ENCODE results near the gene TPH2.

TPH2 gene

DNA sequence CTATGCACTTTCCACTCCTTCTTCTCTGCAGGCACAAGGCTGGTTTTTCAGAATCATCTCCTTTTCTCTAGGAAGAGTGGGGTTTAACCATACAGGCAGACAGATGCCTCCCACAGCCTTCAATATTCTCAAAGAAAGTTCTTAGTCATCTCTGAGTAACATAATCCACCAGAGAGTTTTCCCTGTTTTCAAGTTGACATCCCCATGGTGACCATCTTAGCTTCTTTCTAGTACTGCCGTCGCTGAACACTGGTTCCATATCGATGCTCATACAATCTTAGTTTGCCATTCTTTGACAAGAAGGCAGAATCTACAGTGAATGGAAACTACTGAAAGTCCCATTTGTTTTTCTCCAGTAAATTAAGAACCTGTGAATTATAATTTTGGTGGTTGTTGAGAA is 28.6 kb downstream of the TPH2 start:
- Histone ChIP-seq H3K27ac (ENCODE audit: low read depth, low read length) (no peak overlapping the region), H3K4me3 (ENCODE audit: low read depth in 1 of 2, low read length in 2 of 2) (no peak overlapping the region), H3K4me1 (ENCODE audit: insufficient read depth, low read length) (no peaks in the 10 kb centered on the region), H3K27me3 (ENCODE audit: control insufficient read depth in 1 of 2, insufficient read depth in 2 of 2, low read length in 2 of 2) (no peaks in the 10 kb centered on the region), H3K9me3 (ENCODE audit: low read length) (no peaks in the 10 kb centered on the region), H3K36me3 (ENCODE audit: insufficient read depth, low read length) (no peaks in the 10 kb centered on the region), H3K9ac (ENCODE audit: low read length) (no peak overlapping the region)

DNA sequence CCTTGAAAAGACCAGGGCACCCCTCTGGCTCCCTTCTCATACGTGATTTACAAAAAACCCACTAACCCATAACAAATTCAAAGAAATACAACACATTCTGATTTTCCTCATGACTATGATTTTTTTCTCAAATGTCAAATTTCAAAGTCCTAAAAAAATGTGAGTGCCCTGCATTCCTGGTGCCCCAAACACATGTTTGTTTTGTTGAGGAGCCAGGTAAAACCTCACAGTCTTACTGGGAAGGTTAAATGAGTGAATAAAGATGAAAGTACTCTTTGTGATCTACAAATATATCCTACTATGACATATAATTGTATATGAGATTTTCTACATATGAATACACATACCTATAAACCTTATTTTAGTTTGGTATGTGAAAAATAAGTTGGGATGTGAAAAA is 30.7 kb downstream of the TPH2 start:
- H3K27ac ChIP-seq (ENCODE audit: low read depth, low read length): no peak overlapping the region
- H3K36me3 ChIP-seq (ENCODE audit: insufficient read depth, low read length): no peaks in the 10 kb centered on the region
- no peaks in the 10 kb centered on the region for H3K9me3 ChIP-seq (ENCODE audit: low read length)
- no peak overlapping the region for H3K4me3 ChIP-seq (ENCODE audit: low read depth in 1 of 2, low read length in 2 of 2)
- H3K27me3 ChIP-seq (ENCODE audit: control insufficient read depth in 1 of 2, insufficient read depth in 2 of 2, low read length in 2 of 2): no peaks in the 10 kb centered on the region
- H3K9ac ChIP-seq (ENCODE audit: low read length): no peak overlapping the region
- H3K4me1 ChIP-seq (ENCODE audit: insufficient read depth, low read length): no peaks in the 10 kb centered on the region

DNA sequence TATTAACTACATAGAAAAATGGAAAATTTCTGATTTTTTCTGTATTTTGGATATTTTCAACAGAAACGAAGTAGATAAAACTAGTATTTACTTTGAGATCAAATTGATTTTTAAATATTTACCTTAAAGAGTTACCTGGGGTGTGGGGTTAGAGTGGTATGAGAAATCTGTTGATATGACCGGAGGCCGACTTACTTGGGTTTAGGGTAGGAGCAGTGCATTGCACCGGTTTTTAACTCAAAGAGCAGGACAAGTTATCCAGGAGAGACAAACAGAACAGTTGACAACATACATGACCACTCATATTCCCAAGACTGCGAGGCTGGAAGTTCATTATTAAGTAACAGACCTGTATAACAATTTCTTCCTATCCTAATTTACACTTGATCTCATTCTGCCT is 31.4 kb downstream of the TPH2 start:
- no peaks in the 10 kb centered on the region for H3K4me1 ChIP-seq (ENCODE audit: insufficient read depth, low read length)
- no peak overlapping the region for H3K9ac ChIP-seq (ENCODE audit: low read length)
- H3K27ac ChIP-seq (ENCODE audit: low read depth, low read length): no peak overlapping the region
- H3K27me3 ChIP-seq (ENCODE audit: control insufficient read depth in 1 of 2, insufficient read depth in 2 of 2, low read length in 2 of 2): no peaks in the 10 kb centered on the region
- H3K36me3 ChIP-seq (ENCODE audit: insufficient read depth, low read length): no peaks in the 10 kb centered on the region
- H3K4me3 ChIP-seq (ENCODE audit: low read depth in 1 of 2, low read length in 2 of 2): no peak overlapping the region
- H3K9me3 ChIP-seq (ENCODE audit: low read length): no peaks in the 10 kb centered on the region

DNA sequence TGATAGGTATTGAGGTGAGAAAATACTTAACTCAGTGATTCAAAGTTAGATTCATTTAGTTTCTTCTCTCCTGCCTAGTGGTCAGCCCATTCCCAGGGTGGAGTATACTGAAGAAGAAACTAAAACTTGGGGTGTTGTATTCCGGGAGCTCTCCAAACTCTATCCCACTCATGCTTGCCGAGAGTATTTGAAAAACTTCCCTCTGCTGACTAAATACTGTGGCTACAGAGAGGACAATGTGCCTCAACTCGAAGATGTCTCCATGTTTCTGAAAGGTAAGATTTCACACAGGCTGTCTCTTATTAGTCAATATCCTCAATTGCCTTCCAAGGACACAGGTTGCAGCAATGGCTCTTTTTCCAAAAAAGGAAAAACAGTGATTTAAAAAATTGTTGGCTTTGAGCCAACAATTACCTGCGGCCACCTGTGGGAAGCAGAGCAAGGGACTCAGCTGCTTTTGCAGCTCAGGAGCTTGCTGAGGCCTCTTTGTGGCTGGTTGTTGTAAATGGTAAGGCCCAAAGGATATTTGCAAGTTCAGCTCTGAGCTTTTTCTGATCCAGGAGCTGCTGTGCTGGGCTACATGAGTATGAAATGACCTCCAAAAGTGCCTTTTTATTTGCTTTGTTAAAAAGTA is 33.9 kb downstream of the TPH2 start:
- H3K4me3 ChIP-seq (ENCODE audit: low read depth in 1 of 2, low read length in 2 of 2): no peak overlapping the region

DNA sequence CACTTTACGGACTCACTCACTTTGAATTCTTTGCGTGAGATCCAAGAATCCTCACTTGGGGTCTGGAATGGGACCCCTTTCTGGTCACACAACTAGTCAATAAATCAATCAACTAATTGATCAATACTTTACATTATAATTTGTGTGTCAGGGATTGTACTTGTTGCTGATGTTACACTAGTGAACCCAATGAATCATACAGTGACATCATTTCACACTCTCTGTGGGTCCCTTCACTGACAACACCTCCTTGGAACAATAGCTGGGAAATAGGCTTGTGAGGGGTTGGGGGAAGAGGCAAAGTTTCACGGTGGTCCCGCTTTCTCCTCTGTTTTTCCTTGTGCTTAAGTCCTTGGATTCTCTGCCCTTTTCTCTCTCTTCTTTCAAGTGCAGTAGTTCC is 35.0 kb downstream of the TPH2 start:
- Histone ChIP-seq H3K4me3 (ENCODE audit: low read depth in 1 of 2, low read length in 2 of 2) (no peak overlapping the region), H3K27me3 (ENCODE audit: control insufficient read depth in 1 of 2, insufficient read depth in 2 of 2, low read length in 2 of 2) (no peaks in the 10 kb centered on the region)

More for the DNA sequence above, 33.9 kb downstream of the TPH2 start:
- Histone ChIP-seq H3K36me3 (ENCODE audit: insufficient read depth, low read length) (no peaks in the 10 kb centered on the region), H3K27me3 (ENCODE audit: control insufficient read depth in 1 of 2, insufficient read depth in 2 of 2, low read length in 2 of 2) (no peaks in the 10 kb centered on the region), H3K4me1 (ENCODE audit: insufficient read depth, low read length) (no peaks in the 10 kb centered on the region), H3K9me3 (ENCODE audit: low read length) (no peaks in the 10 kb centered on the region), H3K27ac (ENCODE audit: low read depth, low read length) (no peak overlapping the region), H3K9ac (ENCODE audit: low read length) (no peak overlapping the region)

DNA sequence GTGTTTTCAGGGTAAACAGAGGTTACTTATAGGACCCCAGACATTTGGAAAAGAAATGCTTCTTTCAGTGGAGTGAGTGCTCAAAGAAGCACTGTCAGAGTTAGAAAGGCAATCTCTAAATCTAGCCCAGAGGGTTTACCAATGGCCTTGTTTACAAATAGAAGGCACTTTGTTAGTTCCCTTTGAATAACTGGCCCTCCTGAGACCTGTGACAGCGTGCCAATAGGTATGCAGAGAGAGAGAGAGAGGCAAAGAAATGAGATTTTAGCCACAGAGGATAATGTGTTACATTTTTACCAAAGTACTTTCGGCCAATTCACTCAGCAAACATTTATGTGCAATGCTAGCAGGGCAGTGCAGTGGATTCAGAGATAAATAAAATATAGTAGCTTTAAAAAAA is 41.9 kb downstream of the TPH2 start:
- H3K36me3 ChIP-seq (ENCODE audit: insufficient read depth, low read length): no peaks in the 10 kb centered on the region
- no peak overlapping the region for H3K9ac ChIP-seq (ENCODE audit: low read length)
- H3K27ac ChIP-seq (ENCODE audit: low read depth, low read length): no peak overlapping the region
- no peaks in the 10 kb centered on the region for H3K4me1 ChIP-seq (ENCODE audit: insufficient read depth, low read length)
- no peaks in the 10 kb centered on the region for H3K9me3 ChIP-seq (ENCODE audit: low read length)
- H3K27me3 ChIP-seq (ENCODE audit: control insufficient read depth in 1 of 2, insufficient read depth in 2 of 2, low read length in 2 of 2): no peaks in the 10 kb centered on the region
- no peak overlapping the region for H3K4me3 ChIP-seq (ENCODE audit: low read depth in 1 of 2, low read length in 2 of 2)

More for the DNA sequence above, 35.0 kb downstream of the TPH2 start:
- Histone ChIP-seq H3K9me3 (ENCODE audit: low read length) (no peaks in the 10 kb centered on the region), H3K36me3 (ENCODE audit: insufficient read depth, low read length) (no peaks in the 10 kb centered on the region), H3K9ac (ENCODE audit: low read length) (no peak overlapping the region), H3K27ac (ENCODE audit: low read depth, low read length) (no peak overlapping the region), H3K4me1 (ENCODE audit: insufficient read depth, low read length) (no peaks in the 10 kb centered on the region)

DNA sequence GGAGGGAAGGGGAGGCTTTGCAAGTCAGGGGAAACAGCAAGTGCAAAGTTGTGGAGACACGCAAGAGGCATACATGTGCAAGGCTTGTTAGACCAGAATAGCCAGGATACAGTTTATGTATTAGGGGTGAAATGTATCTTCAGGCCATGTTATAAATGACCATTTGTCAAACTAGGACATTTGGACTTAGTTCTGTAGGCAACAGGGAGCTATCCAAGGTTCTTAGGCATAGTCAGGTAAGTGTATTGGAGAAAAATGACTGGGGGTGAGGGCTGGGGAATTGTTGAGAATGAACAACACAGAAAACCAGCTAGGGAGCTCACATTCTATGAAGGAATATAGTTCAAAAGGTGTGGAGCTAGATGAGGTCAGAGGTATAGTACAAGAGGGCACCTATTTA is 42.5 kb downstream of the TPH2 start:
- Histone ChIP-seq H3K4me1 (ENCODE audit: insufficient read depth, low read length) (no peaks in the 10 kb centered on the region), H3K9ac (ENCODE audit: low read length) (no peak overlapping the region), H3K4me3 (ENCODE audit: low read depth in 1 of 2, low read length in 2 of 2) (no peak overlapping the region), H3K9me3 (ENCODE audit: low read length) (no peaks in the 10 kb centered on the region), H3K27ac (ENCODE audit: low read depth, low read length) (no peak overlapping the region), H3K36me3 (ENCODE audit: insufficient read depth, low read length) (no peaks in the 10 kb centered on the region), H3K27me3 (ENCODE audit: control insufficient read depth in 1 of 2, insufficient read depth in 2 of 2, low read length in 2 of 2) (no peaks in the 10 kb centered on the region)

DNA sequence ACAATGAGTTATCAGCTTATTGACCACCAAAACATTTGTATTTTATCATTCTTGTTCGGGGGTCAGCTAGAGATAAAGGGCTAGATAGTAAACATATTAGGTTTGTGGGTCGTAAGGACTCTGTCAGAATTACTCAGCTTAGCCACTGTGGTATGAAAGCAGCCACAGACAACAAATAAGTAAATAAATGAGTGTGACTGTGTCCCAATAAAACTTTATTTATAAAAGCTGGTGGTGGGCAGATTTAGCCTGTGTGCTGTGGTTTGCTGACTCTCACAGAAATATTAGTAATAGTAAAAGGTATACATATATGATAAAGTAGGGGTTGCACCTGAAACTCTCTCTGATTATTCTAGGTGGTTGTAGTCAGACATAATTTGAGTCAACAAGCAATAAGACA is 56.1 kb downstream of the TPH2 start:
- no peaks in the 10 kb centered on the region for H3K4me1 ChIP-seq (ENCODE audit: insufficient read depth, low read length)
- H3K9me3 ChIP-seq (ENCODE audit: low read length): no peaks in the 10 kb centered on the region
- no peak overlapping the region for H3K27ac ChIP-seq (ENCODE audit: low read depth, low read length)
- H3K4me3 ChIP-seq (ENCODE audit: low read depth in 1 of 2, low read length in 2 of 2): no peak overlapping the region
- no peaks in the 10 kb centered on the region for H3K36me3 ChIP-seq (ENCODE audit: insufficient read depth, low read length)
- no peaks in the 10 kb centered on the region for H3K27me3 ChIP-seq (ENCODE audit: control insufficient read depth in 1 of 2, insufficient read depth in 2 of 2, low read length in 2 of 2)
- H3K9ac ChIP-seq (ENCODE audit: low read length): no peak overlapping the region

DNA sequence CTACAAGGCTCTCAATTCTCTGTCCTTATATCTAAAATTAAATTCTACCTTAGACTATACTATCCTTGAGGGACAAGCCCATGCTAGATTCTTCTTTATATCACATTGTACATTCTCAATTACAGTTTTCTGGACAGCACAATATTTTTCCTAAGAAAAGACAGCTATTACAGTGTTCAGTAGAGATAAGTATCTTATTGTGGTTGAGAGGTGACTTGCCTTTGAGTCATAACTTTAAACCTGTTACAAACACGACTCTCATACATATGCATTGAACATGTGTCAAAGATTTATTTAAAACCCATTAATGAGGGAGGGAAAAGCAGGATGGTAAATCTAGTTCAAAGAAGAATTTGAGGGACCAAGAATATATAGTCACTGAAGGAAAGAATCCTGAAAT is 61.1 kb downstream of the TPH2 start:
- no peak overlapping the region for H3K9ac ChIP-seq (ENCODE audit: low read length)
- no peaks in the 10 kb centered on the region for H3K4me1 ChIP-seq (ENCODE audit: insufficient read depth, low read length)
- no peak overlapping the region for H3K27ac ChIP-seq (ENCODE audit: low read depth, low read length)
- no peaks in the 10 kb centered on the region for H3K9me3 ChIP-seq (ENCODE audit: low read length)
- H3K27me3 ChIP-seq (ENCODE audit: control insufficient read depth in 1 of 2, insufficient read depth in 2 of 2, low read length in 2 of 2): no peaks in the 10 kb centered on the region
- H3K36me3 ChIP-seq (ENCODE audit: insufficient read depth, low read length): no peaks in the 10 kb centered on the region
- no peak overlapping the region for H3K4me3 ChIP-seq (ENCODE audit: low read depth in 1 of 2, low read length in 2 of 2)

DNA sequence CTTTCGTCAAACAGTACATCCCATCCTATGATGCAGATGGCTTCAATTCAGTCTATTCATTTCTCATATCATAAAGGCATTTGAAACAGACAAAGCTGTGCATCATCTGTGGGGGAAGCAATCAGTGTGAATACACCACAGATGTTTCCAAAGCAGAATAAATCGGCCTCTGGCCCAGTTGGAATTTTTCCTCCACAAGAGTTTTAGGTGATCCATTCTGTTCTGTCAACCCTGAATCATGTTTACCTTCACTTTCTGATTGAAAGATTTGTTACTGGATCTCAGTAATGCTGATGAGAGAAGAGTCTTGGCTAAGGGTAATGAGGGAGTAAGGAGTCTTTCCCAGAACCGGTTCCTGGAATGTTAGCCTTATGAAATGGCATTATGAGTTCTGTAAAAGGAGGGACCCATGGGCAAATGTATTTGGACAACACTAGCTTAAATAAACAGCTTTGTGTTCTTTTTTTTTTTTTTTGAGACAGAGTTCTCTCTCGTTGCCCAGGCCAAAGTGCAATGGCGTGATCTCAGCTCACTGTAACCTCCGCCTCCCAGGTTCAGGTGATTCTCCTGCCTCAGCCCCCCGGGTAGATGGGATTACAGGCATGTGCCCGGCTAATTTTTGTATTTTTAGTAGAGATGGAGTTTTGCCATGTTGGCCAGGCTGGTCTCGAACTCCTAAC is 62.5 kb downstream of the TPH2 start:
- no peak overlapping the region for H3K27ac ChIP-seq (ENCODE audit: low read depth, low read length)
- H3K36me3 ChIP-seq (ENCODE audit: insufficient read depth, low read length): no peaks in the 10 kb centered on the region
- no peak overlapping the region for H3K9ac ChIP-seq (ENCODE audit: low read length)
- no peaks in the 10 kb centered on the region for H3K9me3 ChIP-seq (ENCODE audit: low read length)
- H3K27me3 ChIP-seq (ENCODE audit: control insufficient read depth in 1 of 2, insufficient read depth in 2 of 2, low read length in 2 of 2): no peaks in the 10 kb centered on the region
- no peak overlapping the region for H3K4me3 ChIP-seq (ENCODE audit: low read depth in 1 of 2, low read length in 2 of 2)
- H3K4me1 ChIP-seq (ENCODE audit: insufficient read depth, low read length): no peaks in the 10 kb centered on the region

DNA sequence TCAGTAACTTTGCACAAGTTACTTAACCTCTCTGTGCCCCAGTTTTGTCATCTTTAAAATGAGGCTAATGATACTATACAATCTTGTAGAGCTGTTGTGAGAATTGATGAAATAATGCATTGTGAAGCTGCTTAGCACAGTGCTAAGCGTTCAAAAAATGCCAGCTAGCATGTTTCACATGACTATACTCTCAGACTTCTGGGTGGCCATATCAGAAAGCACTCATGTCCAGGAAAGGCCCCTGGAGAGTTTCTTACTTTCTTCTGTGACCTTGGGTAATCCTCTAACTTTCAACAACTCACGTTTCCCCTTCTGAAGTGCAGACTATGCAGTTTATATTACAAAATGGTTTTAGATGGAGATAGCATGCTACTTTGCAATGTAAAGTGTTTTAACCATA is 68.1 kb downstream of the TPH2 start:
- Histone ChIP-seq H3K4me1 (ENCODE audit: insufficient read depth, low read length) (no peaks in the 10 kb centered on the region), H3K9ac (ENCODE audit: low read length) (no peak overlapping the region), H3K27me3 (ENCODE audit: control insufficient read depth in 1 of 2, insufficient read depth in 2 of 2, low read length in 2 of 2) (no peaks in the 10 kb centered on the region), H3K27ac (ENCODE audit: low read depth, low read length) (no peak overlapping the region), H3K4me3 (ENCODE audit: low read depth in 1 of 2, low read length in 2 of 2) (no peak overlapping the region), H3K9me3 (ENCODE audit: low read length) (no peaks in the 10 kb centered on the region), H3K36me3 (ENCODE audit: insufficient read depth, low read length) (no peaks in the 10 kb centered on the region)

DNA sequence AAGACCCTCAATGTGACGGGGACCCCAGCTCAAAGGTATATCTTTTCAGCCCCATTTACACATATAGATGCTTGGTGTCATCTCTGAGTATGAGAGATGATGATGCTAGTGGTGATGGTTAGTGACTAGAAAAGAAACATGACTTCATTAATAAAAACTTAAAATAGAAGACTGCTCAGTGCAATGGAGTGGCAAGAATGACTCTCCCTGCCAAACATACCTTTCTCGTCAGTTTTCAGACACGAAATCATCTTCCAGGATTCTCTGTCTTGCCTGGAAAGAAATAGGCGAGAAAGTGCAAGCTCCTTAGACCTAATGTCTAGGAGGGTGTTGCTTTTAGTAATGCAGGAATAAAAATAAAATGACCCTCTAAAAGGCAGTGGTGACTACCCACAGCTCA is 71.7 kb downstream of the TPH2 start:
- Histone ChIP-seq H3K9me3 (ENCODE audit: low read length) (no peaks in the 10 kb centered on the region), H3K4me1 (ENCODE audit: insufficient read depth, low read length) (no peaks in the 10 kb centered on the region), H3K9ac (ENCODE audit: low read length) (no peak overlapping the region), H3K4me3 (ENCODE audit: low read depth in 1 of 2, low read length in 2 of 2) (no peak overlapping the region), H3K27me3 (ENCODE audit: control insufficient read depth in 1 of 2, insufficient read depth in 2 of 2, low read length in 2 of 2) (no peaks in the 10 kb centered on the region), H3K36me3 (ENCODE audit: insufficient read depth, low read length) (no peaks in the 10 kb centered on the region), H3K27ac (ENCODE audit: low read depth, low read length) (no peak overlapping the region)
